ENCODE data around the gene KREMEN1. TPM values are rescaled to one million over a fixed set of nuclear protein-coding genes. Genes with fewer than 3 reads are reported as not detected.
A peak's percentile ranks its signal among the peaks of the same experiment; 100 is the strongest.

The KREMEN1 gene
- total RNA-seq, 4 donors from 2014 or later, result 7.5 to 35.8 (median 15.4) TPM

DNA sequence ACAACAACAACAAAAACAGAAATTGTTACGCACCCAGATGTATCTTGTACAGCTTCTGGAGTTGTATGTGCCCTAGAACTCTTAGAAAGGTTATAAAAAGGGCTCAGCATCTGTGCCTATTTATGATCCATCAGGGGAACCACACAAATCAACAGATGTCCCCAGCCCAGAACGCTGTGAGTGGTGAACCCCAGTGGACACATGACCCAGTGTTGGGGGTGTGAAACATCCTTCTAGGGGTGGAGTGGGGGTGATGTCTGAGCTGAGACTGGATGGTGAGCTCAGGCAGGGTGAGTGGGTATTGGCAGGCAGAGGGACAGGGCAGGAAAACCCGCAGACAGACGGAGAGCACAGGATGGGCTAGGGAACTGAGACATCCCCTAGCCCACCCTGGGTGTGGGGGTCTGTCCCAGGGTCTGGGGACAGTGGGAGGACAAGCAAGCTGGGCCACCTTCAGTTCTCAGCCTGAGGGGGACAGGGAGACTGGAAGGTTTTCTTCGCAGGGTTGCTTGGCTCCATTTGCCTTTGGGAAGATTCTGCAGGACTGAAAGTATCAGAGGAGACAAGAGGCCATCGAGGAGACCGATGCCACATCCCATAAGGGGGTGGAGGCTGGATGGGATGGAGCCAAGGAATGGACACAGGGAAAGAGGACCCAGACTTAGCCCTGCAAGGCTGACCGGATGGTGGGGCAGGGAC is 127.0 kb downstream of the KREMEN1 start:
- TF ChIP-seq, protein P1, sequence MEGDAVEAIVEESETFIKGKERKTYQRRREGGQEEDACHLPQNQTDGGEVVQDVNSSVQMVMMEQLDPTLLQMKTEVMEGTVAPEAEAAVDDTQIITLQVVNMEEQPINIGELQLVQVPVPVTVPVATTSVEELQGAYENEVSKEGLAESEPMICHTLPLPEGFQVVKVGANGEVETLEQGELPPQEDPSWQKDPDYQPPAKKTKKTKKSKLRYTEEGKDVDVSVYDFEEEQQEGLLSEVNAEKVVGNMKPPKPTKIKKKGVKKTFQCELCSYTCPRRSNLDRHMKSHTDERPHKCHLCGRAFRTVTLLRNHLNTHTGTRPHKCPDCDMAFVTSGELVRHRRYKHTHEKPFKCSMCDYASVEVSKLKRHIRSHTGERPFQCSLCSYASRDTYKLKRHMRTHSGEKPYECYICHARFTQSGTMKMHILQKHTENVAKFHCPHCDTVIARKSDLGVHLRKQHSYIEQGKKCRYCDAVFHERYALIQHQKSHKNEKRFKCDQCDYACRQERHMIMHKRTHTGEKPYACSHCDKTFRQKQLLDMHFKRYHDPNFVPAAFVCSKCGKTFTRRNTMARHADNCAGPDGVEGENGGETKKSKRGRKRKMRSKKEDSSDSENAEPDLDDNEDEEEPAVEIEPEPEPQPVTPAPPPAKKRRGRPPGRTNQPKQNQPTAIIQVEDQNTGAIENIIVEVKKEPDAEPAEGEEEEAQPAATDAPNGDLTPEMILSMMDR (IDR thresholded peaks at IDR 0.05 in 4 of 5, conservative IDR thresholded peaks at IDR 0.05 in 1 of 5), result no peak
- TF ChIP-seq POLR2A (IDR thresholded peaks at IDR 0.05), result no peak
- no peaks in the 10 kb centered on the region for H3K9me3 ChIP-seq
- no peaks in the 10 kb centered on the region for H3K36me3 ChIP-seq
- in situ Hi-C loops (cut with MboI; ENCODE audit: low sequenced_read_pairs in 4 of 4), result no loop called here
- DNase-seq, result no peak
- H3K4me3 ChIP-seq, result no peak overlapping the region
- H3K27me3 ChIP-seq, result no peaks in the 10 kb centered on the region
- ATAC-seq, result no peak
- intact Hi-C loops (cut with DNase I; ENCODE audit: low total_unique reads), result no loop called here
- no peak overlapping the region for H3K27ac ChIP-seq
- H3K4me1 ChIP-seq, result peaks cover 0 to 4% of the 10 kb centered on the region in 2 donors

DNA sequence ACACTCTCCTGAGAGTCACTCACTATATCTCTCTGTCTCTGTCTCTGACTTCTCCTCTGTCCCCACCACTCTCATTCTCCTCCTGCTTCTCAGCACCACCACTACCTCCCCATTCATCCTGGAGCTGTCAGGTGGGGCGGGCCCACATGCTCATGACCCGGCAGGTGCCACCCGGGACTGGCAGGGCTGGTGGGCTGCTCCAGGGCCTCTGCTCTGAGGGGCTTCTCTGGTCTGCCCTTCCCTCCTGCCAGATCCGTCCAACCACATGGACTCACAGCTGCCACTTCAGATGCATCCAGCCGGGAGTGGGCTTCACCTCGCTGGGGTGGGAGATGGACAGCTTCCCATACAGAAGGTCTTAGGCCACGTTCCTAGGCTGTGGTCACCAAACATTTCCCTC is 128.1 kb downstream of the KREMEN1 start:
- Histone ChIP-seq H3K27ac (no peak overlapping the region), H3K27me3 (no peaks in the 10 kb centered on the region), H3K4me3 (no peak overlapping the region), H3K9me3 (no peaks in the 10 kb centered on the region), H3K36me3 (no peaks in the 10 kb centered on the region), H3K4me1 (peaks cover 0 to 4% of the 10 kb centered on the region in 2 donors)
- DNase-seq, result no peak
- intact Hi-C loops (cut with DNase I; ENCODE audit: low total_unique reads) (no loop called here), in situ Hi-C loops (cut with MboI; ENCODE audit: low sequenced_read_pairs in 4 of 4) (no loop called here)
- no peak for ATAC-seq
- no peak for TF ChIP-seq POLR2A (IDR thresholded peaks at IDR 0.05)
- TF ChIP-seq, protein P1 (IDR thresholded peaks at IDR 0.05 in 4 of 5, conservative IDR thresholded peaks at IDR 0.05 in 1 of 5), result no peak

DNA sequence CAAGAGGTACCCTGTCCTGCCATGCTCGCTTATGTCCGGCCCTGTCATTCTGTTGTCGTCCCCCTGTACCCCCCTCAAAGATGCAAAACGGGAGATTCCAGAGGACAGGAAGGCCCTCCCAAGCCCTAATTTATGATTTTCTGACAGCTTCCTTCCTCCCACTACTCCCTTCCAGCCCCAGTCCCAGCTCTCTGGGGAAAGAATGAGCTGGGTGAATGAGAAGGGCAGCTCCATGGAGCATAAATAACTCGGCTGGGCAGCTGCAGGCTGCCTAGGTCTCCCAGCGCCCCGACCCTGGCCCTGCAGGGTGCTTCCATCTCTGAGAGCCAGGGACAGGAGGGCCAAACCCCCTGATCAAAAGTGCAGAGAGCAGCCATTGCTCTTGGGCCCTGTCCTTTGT is 128.9 kb downstream of the KREMEN1 start:
- peak overlapping the region in 1 of 4 donors; percentile 27 for H3K27ac ChIP-seq
- no peak for TF ChIP-seq POLR2A (IDR thresholded peaks at IDR 0.05)
- TF ChIP-seq, protein P1 (IDR thresholded peaks at IDR 0.05 in 4 of 5, conservative IDR thresholded peaks at IDR 0.05 in 1 of 5), result no peak
- peaks cover 4 to 9% (median 7%) of the 10 kb centered on the region in 3 donors for H3K27me3 ChIP-seq
- DNase-seq (no peak), ATAC-seq (no peak)
- intact Hi-C loops (cut with DNase I; ENCODE audit: low total_unique reads), result loop anchor here (2.0 kb wide), 1 partner anchor 43 kb away; no protein-coding TSS in a partner anchor
- peaks cover 0 to 4% of the 10 kb centered on the region in 2 donors for H3K4me1 ChIP-seq
- H3K4me3 ChIP-seq, result no peak overlapping the region
- no peaks in the 10 kb centered on the region for H3K9me3 ChIP-seq
- in situ Hi-C loops (cut with MboI; ENCODE audit: low sequenced_read_pairs in 4 of 4), result no loop called here
- no peaks in the 10 kb centered on the region for H3K36me3 ChIP-seq

DNA sequence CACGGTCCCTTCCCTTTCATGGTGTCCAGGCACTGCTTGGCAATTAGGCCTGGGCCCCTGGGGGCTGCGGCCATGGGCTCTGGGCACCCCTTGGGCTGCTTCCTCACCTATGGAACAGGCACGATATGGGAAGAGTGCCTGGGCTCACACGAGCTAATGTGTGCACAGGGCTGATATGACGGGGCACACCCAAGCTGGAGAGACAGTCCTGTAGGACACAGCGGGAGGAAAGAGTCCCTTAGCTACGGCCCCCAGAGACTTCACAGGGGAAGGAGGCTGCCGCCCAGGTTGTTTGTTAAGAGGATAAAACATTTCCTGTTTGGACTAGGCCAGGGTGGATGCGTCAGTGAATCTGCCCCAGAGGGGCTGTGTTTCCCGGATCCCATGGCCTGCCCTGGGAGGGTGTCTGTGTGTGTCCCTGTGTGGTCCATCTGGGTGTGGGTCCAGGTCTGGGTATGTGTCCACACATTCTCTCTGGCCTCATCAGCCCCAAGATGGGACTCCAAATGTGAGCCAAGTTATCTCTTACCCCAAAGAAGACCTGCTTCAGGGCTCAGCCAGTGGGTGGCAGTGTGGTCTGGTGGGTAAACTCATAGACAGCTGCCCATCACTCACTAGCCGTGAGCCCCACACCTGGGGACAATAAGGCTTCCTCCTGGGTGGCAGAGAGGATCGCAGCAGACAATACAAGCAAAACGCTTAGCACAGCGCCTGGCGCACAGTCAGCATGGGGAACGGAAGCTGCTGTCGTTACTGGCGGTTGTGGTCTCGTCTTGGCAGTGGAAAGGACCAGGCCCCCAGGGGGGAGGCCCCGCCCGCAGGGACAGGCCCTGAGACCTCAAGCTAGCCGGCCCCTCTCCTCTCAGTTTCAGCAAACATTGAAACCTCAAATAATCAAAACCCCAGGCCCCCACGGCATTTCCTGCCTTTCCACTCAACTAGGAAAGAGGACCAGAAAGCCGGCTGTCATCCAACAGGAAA is 129.7 kb downstream of the KREMEN1 start:
- intact Hi-C loops (cut with DNase I; ENCODE audit: low total_unique reads), result loop anchor here (2.0 kb wide), 1 partner anchor 42 kb away; no protein-coding TSS in a partner anchor
- no peaks in the 10 kb centered on the region for H3K36me3 ChIP-seq
- H3K4me1 ChIP-seq, result peaks cover 0 to 4% of the 10 kb centered on the region in 2 donors
- TF ChIP-seq, protein P1 (IDR thresholded peaks at IDR 0.05 in 4 of 5, conservative IDR thresholded peaks at IDR 0.05 in 1 of 5), result peak in 3 of 5 experiments; percentile 18 to 39 (median 26)
- no peak for TF ChIP-seq POLR2A (IDR thresholded peaks at IDR 0.05)
- H3K4me3 ChIP-seq, result no peak overlapping the region
- peak in 1 of 2 donors; percentile 41 for DNase-seq
- peak; percentile 25 to 37 for ATAC-seq
- in situ Hi-C loops (cut with MboI; ENCODE audit: low sequenced_read_pairs in 4 of 4), result no loop called here
- H3K27ac ChIP-seq, result peak overlapping the region; percentile 12 to 53 (median 14)
- no peaks in the 10 kb centered on the region for H3K9me3 ChIP-seq
- peaks cover 7 to 11% (median 7%) of the 10 kb centered on the region in 3 donors for H3K27me3 ChIP-seq
